OCI-LY7 (cell line): ENCODE measurements around the gene GLIS1. TPM values are rescaled to one million over a fixed set of nuclear protein-coding genes. Genes with fewer than 3 reads are reported as not detected.

Experiments
- BruUV-seq: library from RNA; stranded (reverse); fragments of 400-500 nt; replicated peaks from 2 replicates; lab custom pipeline; 2021; lab: Mats Ljungman, UMichigan
- CTCF ChIA-PET: fragments of 300-600 bp; sonication (Branson Sonifier 250); formaldehyde crosslinking; loops from one replicate; lab custom pipeline; 2022; ENCODE audit warnings: antibody characterized with exemption; ENCODE audit not compliant: unreplicated experiment; lab: Charles Lee
- POLR2A ChIA-PET: fragments of 300-600 bp; sonication (Branson Sonifier 250); formaldehyde crosslinking; loops from one replicate; lab custom pipeline; 2022; ENCODE audit warnings: antibody characterized with exemption; lab: Charles Lee
- DNase-seq: peaks from one replicate; pipeline ENCODE4 v3.0.0-alpha.2; 2015; ENCODE audit warnings: low spot score
- H2AFZ ChIP-seq: fragments of 200-600 bp; sonication (generic), shearing (Covaris generic); 2 replicates; pipeline ENCODE4 v1.6.1; 2014; ENCODE audit warnings: mild to moderate bottlenecking, antibody characterized with exemption, low read length, moderate library complexity
- H3K27ac ChIP-seq: fragments of 200-600 bp; sonication (generic); 2 replicates; pipeline ENCODE4 v1.5.1; 2014; ENCODE audit warnings: mixed run types, low read depth, mild to moderate bottlenecking, moderate library complexity, low read length, inconsistent platforms; ENCODE audit not compliant: poor library complexity, severe bottlenecking
- H3K36me3 ChIP-seq: fragments of 200-600 bp; sonication (generic); 2 replicates; pipeline ENCODE4 v1.6.1; 2014; ENCODE audit warnings: mild to moderate bottlenecking, antibody characterized with exemption, low read length, moderate library complexity, mixed read lengths; ENCODE audit not compliant: insufficient read depth
- H3K4me1 ChIP-seq: fragments of 200-600 bp; sonication (generic); 2 replicates; pipeline ENCODE4 v1.5.1; 2014; ENCODE audit warnings: mild to moderate bottlenecking, low read length; ENCODE audit not compliant: insufficient read depth, poor library complexity, severe bottlenecking
- H3K4me2 ChIP-seq: fragments of 200-600 bp; sonication (generic); 2 replicates; pipeline ENCODE4 v1.6.1; 2014; ENCODE audit warnings: mild to moderate bottlenecking, low read length
- H3K4me3 ChIP-seq: fragments of 200-600 bp; sonication (generic); 2 replicates; pipeline ENCODE4 v1.5.1; 2014; ENCODE audit warnings: mild to moderate bottlenecking, low read depth, low read length; ENCODE audit not compliant: poor library complexity, severe bottlenecking
- H3K79me2 ChIP-seq: fragments of 200-600 bp; sonication (generic); 2 replicates; pipeline ENCODE4 v1.6.1; 2016; ENCODE audit warnings: low read depth, mild to moderate bottlenecking, low read length, moderate library complexity, mixed read lengths; ENCODE audit not compliant: insufficient read depth
- H3K9me2 ChIP-seq: fragments of 200-600 bp; sonication (generic); 2 replicates; pipeline ENCODE4 v1.6.1; 2016; ENCODE audit warnings: mild to moderate bottlenecking, low read length, mixed read lengths; ENCODE audit not compliant: insufficient read depth
- H3K9me3 ChIP-seq: fragments of 200-600 bp; sonication (generic); 2 replicates; pipeline ENCODE4 v1.6.1; 2014; ENCODE audit warnings: mild to moderate bottlenecking, mixed run types, low read length, mixed read lengths
- H4K20me1 ChIP-seq: fragments of 200-600 bp; sonication (generic); 2 replicates; pipeline ENCODE4 v1.6.1; 2014; ENCODE audit warnings: mild to moderate bottlenecking, antibody characterized with exemption, low read length, moderate library complexity, mixed read lengths; ENCODE audit not compliant: insufficient read depth
- EZH2phosphoT487 ChIP-seq: fragments of 200-600 bp; sonication (generic); IDR thresholded peaks from 2 replicates; pipeline ENCODE4 v1.6.1; 2018; ENCODE audit warnings: low read depth, borderline replicate concordance, mild to moderate bottlenecking, mixed run types, antibody characterized with exemption, low read length, moderate library complexity, mixed read lengths
- intact Hi-C: fragments of 100-400 bp; cut with micrococcal nuclease; formaldehyde crosslinking; loops from one replicate; pipeline ENCODE4 v1.10.0; 2022; ENCODE audit not compliant: unreplicated experiment
- total RNA-seq, 2 experiments: library from RNA; depleted of rRNA in 1 of 2; stranded (reverse); fragments of >200 nt in 1 of 2; shearing (Covaris generic) in 1 of 2; gene quantifications; 2 replicates each; pipeline ENCODE4 v1.2.3, GENCODE V29; 2014 to 2022
- TF ChIP-seq, protein P1 (sequence below): fragments of 200-600 bp; sonication (generic); conservative IDR thresholded peaks from 2 replicates; pipeline ENCODE4 v1.5.1; 2014; ENCODE audit warnings: mild to moderate bottlenecking, antibody characterized with exemption, low read length, moderate library complexity, mixed read lengths

Gene GLIS1
- total RNA-seq, 2 experiments from 2014 or later, result not detected

- no peaks in the 10 kb centered on the region for H3K36me3 ChIP-seq
- no peaks in the 10 kb centered on the region for H3K4me1 ChIP-seq
- H3K4me2 ChIP-seq, result no peak overlapping the region
- no peaks in the 10 kb centered on the region for H4K20me1 ChIP-seq
- no peak overlapping the region for H3K27ac ChIP-seq
- ChIA-PET POLR2A (no interaction called here), CTCF (no interaction called here)
- intact Hi-C loops, result no loop called here
- TF ChIP-seq, protein P1, sequence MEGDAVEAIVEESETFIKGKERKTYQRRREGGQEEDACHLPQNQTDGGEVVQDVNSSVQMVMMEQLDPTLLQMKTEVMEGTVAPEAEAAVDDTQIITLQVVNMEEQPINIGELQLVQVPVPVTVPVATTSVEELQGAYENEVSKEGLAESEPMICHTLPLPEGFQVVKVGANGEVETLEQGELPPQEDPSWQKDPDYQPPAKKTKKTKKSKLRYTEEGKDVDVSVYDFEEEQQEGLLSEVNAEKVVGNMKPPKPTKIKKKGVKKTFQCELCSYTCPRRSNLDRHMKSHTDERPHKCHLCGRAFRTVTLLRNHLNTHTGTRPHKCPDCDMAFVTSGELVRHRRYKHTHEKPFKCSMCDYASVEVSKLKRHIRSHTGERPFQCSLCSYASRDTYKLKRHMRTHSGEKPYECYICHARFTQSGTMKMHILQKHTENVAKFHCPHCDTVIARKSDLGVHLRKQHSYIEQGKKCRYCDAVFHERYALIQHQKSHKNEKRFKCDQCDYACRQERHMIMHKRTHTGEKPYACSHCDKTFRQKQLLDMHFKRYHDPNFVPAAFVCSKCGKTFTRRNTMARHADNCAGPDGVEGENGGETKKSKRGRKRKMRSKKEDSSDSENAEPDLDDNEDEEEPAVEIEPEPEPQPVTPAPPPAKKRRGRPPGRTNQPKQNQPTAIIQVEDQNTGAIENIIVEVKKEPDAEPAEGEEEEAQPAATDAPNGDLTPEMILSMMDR, result no peak
- TF ChIP-seq EZH2phosphoT487, result no peak
- no peaks in the 10 kb centered on the region for H3K9me3 ChIP-seq
- no TSS peak for BruUV-seq
- H3K79me2 ChIP-seq, result no peaks in the 10 kb centered on the region
- no peaks in the 10 kb centered on the region for H3K9me2 ChIP-seq
- H3K4me3 ChIP-seq, result no peak overlapping the region
- no peak overlapping the region for H2AFZ ChIP-seq
- no peak for DNase-seq
Observed at GRCh38 chr1:53563611-53564010, 175.4 kb downstream of the GLIS1 start.

DNA sequence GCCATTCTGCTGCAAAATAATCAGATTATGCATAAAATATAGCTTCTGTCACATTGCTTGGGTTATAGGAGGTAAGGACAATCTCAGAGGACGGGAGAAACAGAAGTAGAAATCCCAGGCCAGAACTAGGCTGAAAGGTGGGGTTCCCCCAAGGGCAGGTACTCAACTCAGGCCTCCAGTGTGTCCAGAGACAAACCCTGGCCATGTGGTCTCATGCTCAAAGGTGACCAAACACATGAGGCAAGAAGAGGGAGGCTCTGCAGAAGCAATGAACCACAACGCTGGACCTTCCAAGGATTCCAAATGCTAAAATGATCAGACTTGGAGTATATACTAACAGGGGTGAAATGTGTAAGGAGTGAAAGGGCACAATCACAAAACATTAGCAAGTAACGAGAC, 176.0 kb downstream of the GLIS1 start:
- H3K4me1 ChIP-seq, result no peaks in the 10 kb centered on the region
- no peaks in the 10 kb centered on the region for H4K20me1 ChIP-seq
- H3K36me3 ChIP-seq, result no peaks in the 10 kb centered on the region
- ChIA-PET CTCF (no interaction called here), POLR2A (no interaction called here)
- H3K27ac ChIP-seq, result no peak overlapping the region
- TF ChIP-seq, protein P1, result no peak
- TF ChIP-seq EZH2phosphoT487, result no peak
- DNase-seq, result no peak
- H3K79me2 ChIP-seq, result no peaks in the 10 kb centered on the region
- H3K9me3 ChIP-seq, result no peaks in the 10 kb centered on the region
- H3K9me2 ChIP-seq, result no peaks in the 10 kb centered on the region
- H3K4me3 ChIP-seq, result no peak overlapping the region
- intact Hi-C loops, result no loop called here
- BruUV-seq, result no TSS peak
- no peak overlapping the region for H3K4me2 ChIP-seq
- no peak overlapping the region for H2AFZ ChIP-seq

GRCh38 chr1:53562291-53562980, 176.5 kb downstream of the GLIS1 start:
- Histone ChIP-seq H3K4me2 (no peak overlapping the region), H3K9me2 (no peaks in the 10 kb centered on the region), H3K4me1 (no peaks in the 10 kb centered on the region), H3K9me3 (no peaks in the 10 kb centered on the region), H4K20me1 (no peaks in the 10 kb centered on the region), H3K4me3 (no peak overlapping the region), H3K27ac (no peak overlapping the region), H2AFZ (no peak overlapping the region), H3K79me2 (no peaks in the 10 kb centered on the region), H3K36me3 (no peaks in the 10 kb centered on the region)
- intact Hi-C loops, result no loop called here
- BruUV-seq, result no TSS peak
- DNase-seq, result no peak
- TF ChIP-seq, protein P1, result no peak
- TF ChIP-seq EZH2phosphoT487, result no peak
- POLR2A ChIA-PET, result no interaction called here
- CTCF ChIA-PET, result no interaction called here
